HG02943 (cell line): ENCODE measurements around the gene TBX22.
"Not testable (repeated sequence)": the region's sequence is repeated elsewhere in the genome, so short reads cannot be mapped to it uniquely, and the experiment has no call there.

Source experiments
- ATAC-seq: cut with Tn5 transposase; IDR thresholded peaks from one replicate; pipeline ENCODE4 v1.9.1; 2021; ENCODE audit warnings: mild to moderate bottlenecking, low read depth, moderate library complexity; ENCODE audit not compliant: unreplicated experiment

TBX22 gene

GRCh38 chrX:80014141-80014940 is at the start of gene TBX22:
Gene TBX22, plus strand, starts transcription at chrX:80014753. Its CDS starts 7,517 bp downstream, at chrX:80022270.
- ATAC-seq, result no peak

- ATAC-seq, result no peak
Measured at GRCh38 chrX:79975605-79976004, 38.9 kb upstream of the TBX22 start.

GRCh38 chrX:80004458-80004857 is 10.1 kb upstream of the TBX22 start:
- no peak for ATAC-seq

GRCh38 chrX:80011522-80011921 is 3.0 kb upstream of the TBX22 start:
- no peak for ATAC-seq

GRCh38 chrX:80016182-80016581 is 1.6 kb downstream of the TBX22 start:
- ATAC-seq, result no peak

- ATAC-seq, result no peak
Measured at GRCh38 chrX:80021621-80022020, 7.1 kb downstream of the TBX22 start.

DNA sequence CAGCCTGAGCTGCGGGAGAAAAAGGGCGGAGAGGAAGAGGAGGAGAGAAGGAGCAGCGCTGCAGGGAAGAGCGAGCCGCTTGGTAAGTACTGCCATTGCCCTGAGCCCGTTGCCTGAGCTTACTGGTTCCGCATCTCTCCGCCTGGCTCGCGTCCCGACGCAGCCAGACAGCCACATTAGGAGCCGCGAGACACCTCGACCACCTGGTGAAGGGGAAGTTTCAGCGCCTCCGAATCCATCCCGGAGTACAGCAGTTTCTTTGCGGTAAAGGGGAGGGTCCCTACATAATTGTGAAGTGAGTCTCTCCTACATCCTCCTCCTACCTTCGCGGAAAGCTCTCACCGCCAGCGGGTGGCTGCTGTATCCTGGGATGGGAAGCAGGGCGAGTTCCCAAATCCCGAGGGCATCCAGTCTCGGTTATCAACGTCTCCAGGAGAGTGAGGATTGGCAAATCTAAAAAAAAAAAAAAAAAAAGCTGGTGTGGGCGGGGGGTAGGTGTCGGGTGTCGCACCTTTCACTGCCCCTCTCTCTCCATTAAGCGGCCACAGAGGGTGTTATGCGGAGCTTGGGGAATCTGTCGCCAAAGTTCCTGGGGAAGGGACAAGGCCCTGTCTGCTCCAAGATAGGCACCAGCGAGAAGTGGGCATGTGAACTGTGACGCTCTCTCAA is 7.9 kb downstream of the TBX22 start:
- ATAC-seq, result no peak

GRCh38 chrX:80026116-80026515 is 11.6 kb downstream of the TBX22 start:
- ATAC-seq, result no peak

DNA sequence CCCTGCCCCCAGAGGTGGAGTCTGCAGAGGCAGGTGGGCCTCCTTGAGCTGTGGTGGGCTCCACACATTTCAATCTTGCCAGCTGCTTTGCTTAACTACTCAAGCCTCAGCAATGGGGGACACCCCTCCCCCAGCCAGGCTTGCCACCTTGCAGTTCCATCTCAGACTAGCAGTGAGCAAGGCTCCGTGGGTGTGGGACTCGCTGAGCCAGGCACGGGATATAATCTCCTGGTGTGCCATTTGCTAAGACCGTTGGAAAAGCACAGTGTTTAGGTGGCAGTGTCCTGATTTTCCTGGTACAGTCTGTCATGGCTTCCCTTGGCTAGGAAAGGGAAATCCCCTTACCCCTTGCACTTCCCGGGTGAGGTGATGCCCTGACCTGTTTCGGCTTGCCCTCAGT is 51.6 kb downstream of the TBX22 start:
- not testable (repeated sequence) for ATAC-seq

DNA sequence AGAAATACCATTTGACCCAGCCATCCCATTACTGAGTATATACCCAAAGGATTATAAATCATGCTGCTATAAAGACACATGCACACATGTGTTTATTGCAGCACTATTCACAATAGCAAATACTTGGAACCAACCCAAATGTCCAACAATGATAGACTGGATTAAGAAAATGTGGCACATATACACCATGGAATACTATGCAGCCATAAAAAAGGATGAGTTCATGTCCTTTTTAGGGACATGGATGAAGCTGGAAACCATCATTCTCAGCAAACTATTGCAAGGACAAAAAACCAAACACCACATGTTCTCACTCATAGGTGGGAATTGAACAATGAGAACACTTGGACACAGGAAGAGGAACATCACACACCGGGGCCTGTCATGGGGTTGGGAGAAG is 61.1 kb downstream of the TBX22 start:
- not testable (repeated sequence) for ATAC-seq
